ENCODE measurements around the gene PRIMA1. TPM values are rescaled to one million over a fixed set of nuclear protein-coding genes. Genes with fewer than 3 reads are reported as not detected.

Gene PRIMA1, protein sequence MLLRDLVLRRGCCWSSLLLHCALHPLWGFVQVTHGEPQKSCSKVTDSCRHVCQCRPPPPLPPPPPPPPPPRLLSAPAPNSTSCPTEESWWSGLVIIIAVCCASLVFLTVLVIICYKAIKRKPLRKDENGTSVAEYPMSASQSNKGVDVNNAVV
- total RNA-seq (2013) = not detected
- polyA plus RNA-seq (not detected), polyA minus RNA-seq (not detected in 2 replicates), total RNA-seq (0 to 0.35 (median 0) reads per million in 11 experiments)

DNA sequence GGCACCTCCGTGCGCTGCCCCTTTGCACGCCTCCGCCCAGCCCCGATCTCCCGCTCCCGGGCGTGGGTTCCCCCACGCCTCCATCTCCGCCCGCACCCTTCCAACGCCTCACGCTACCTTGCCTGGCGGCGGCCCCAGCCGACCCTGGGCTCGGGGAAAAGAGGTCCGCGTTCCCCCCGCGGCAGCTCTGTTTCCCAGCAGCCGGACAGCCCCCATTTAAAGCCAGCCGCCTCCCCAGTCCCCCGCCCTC lies at the start of gene PRIMA1:
PRIMA1 (minus strand) TSS at position 193 of the 250 bp plus-strand sequence. CDS start 767 bp downstream, outside the sequence.
- peaks cover 0 to 16% of the 10 kb centered on the region in 2 donors for H3K9me3 ChIP-seq (replicated peaks in 1 of 2; ENCODE audit: control insufficient read depth in 1 of 2, insufficient read depth in 1 of 2, low read length in 2 of 2)
- no peak within 1 kb of the TSS for H3K27ac ChIP-seq (ENCODE audit: low read depth in 1 of 2, low read length in 2 of 2)
- no peaks in the 10 kb centered on the region for H3K36me3 Mint-ChIP-seq
- no peak within 1 kb of the TSS for H2AFZ ChIP-seq (ENCODE audit: insufficient read depth, low read depth, low read length, poor library complexity, severe bottlenecking)
- no peaks in the 10 kb centered on the region for H3K4me1 ChIP-seq (ENCODE audit: control insufficient read depth in 1 of 2, insufficient read depth in 2 of 2, low read length in 2 of 2)
- no peaks in the 10 kb centered on the region for H3K36me3 ChIP-seq (replicated peaks in 1 of 2; ENCODE audit: control insufficient read depth in 1 of 2, insufficient read depth in 2 of 2, low read length in 2 of 2)
- no peak within 1 kb of the TSS for H3K9ac ChIP-seq (ENCODE audit: insufficient read depth, low read length, poor library complexity, severe bottlenecking)
- H3K27ac Mint-ChIP-seq = peak within 1 kb of the TSS in 1 of 7 donors; percentile 32
- 2% methylated on average over 23 of the region's 24 CpGs for WGBS (ENCODE audit: insufficient coverage)
- no peak within 1 kb of the TSS for H3K4me2 ChIP-seq (replicated peaks; ENCODE audit: extremely low read depth, low read length, poor library complexity, severe bottlenecking)
- no peaks in the 10 kb centered on the region for H3K79me2 ChIP-seq (ENCODE audit: insufficient read depth, low read length)
- intact Hi-C loops (cut with micrococcal nuclease) = no loop called here
- no peaks in the 10 kb centered on the region for H4K20me1 ChIP-seq (ENCODE audit: insufficient read depth, low read length)
- H3K4me1 Mint-ChIP-seq = no peaks in the 10 kb centered on the region
- H3K4me3 Mint-ChIP-seq = peak within 1 kb of the TSS in 1 of 2 donors; percentile 86
- H3K27me3 Mint-ChIP-seq (ENCODE audit: low read depth in 3 of 3) = peaks cover 50 to 71% (median 53%) of the 10 kb centered on the region in 3 donors
- TF ChIP-seq, protein P1, sequence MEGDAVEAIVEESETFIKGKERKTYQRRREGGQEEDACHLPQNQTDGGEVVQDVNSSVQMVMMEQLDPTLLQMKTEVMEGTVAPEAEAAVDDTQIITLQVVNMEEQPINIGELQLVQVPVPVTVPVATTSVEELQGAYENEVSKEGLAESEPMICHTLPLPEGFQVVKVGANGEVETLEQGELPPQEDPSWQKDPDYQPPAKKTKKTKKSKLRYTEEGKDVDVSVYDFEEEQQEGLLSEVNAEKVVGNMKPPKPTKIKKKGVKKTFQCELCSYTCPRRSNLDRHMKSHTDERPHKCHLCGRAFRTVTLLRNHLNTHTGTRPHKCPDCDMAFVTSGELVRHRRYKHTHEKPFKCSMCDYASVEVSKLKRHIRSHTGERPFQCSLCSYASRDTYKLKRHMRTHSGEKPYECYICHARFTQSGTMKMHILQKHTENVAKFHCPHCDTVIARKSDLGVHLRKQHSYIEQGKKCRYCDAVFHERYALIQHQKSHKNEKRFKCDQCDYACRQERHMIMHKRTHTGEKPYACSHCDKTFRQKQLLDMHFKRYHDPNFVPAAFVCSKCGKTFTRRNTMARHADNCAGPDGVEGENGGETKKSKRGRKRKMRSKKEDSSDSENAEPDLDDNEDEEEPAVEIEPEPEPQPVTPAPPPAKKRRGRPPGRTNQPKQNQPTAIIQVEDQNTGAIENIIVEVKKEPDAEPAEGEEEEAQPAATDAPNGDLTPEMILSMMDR (IDR thresholded peaks at IDR 0.05) = no peak
- H3K9me3 Mint-ChIP-seq = peaks cover 0 to 11% (median 4%) of the 10 kb centered on the region in 7 donors
- no peak within 1 kb of the TSS for H3K4me3 ChIP-seq (replicated peaks in 1 of 3; ENCODE audit: low read depth in 2 of 3, low read length in 3 of 3)
- no peak for DNase-seq
- peaks cover 22 to 50% of the 10 kb centered on the region in 2 donors for H3K27me3 ChIP-seq (ENCODE audit: control insufficient read depth in 2 of 2, insufficient read depth in 2 of 2, low read length in 2 of 2)

DNA sequence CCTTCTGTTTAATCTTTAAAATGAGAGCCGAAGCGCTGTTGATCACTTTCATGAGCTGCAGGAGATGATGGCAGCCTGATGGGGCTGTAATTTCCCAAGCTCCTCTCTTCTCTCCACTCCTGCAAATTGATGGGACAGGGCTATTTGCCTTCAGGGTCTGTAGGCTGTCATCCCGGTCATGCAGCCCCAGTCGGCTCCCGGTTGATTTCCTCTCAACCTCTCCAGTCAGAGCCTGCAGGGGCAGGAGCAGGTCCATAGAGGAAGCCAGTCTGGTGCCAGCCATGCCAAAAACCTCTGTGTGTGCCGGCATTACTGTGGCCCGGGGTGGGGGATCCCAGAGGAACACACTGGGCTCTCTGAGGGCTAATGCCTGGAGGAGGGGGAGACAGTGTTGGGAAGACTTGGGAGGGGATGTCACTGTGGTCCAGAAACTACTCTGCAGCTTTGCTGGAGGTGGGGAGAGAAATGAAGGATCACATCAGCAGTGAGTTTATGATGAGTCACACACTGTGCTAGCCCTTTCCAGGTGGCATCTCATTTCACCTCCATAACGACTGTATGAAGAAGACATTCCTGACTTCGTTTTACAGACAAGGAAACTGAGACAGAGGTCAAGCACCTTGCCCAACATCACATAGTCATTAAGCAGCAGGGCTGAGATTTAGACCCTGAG lies 46.5 kb upstream of the PRIMA1 start:
- Histone ChIP-seq H3K36me3 (replicated peaks in 1 of 2; ENCODE audit: control insufficient read depth in 1 of 2, insufficient read depth in 2 of 2, low read length in 2 of 2) (no peaks in the 10 kb centered on the region), H3K27me3 (ENCODE audit: control insufficient read depth in 2 of 2, insufficient read depth in 2 of 2, low read length in 2 of 2) (no peaks in the 10 kb centered on the region)
- 84% methylated on average over 8 of the region's 9 CpGs for WGBS (ENCODE audit: insufficient coverage)

More for the DNA sequence above, 46.5 kb upstream of the PRIMA1 start:
- Histone ChIP-seq H3K4me1 (ENCODE audit: control insufficient read depth in 1 of 2, insufficient read depth in 2 of 2, low read length in 2 of 2) (no peaks in the 10 kb centered on the region), H3K27ac (ENCODE audit: low read depth in 1 of 2, low read length in 2 of 2) (no peak overlapping the region), H3K79me2 (ENCODE audit: insufficient read depth, low read length) (no peaks in the 10 kb centered on the region), H3K4me2 (replicated peaks; ENCODE audit: extremely low read depth, low read length, poor library complexity, severe bottlenecking) (no peak overlapping the region), H4K20me1 (ENCODE audit: insufficient read depth, low read length) (no peaks in the 10 kb centered on the region), H3K4me3 (replicated peaks in 1 of 3; ENCODE audit: low read depth in 2 of 3, low read length in 3 of 3) (no peak overlapping the region), H2AFZ (ENCODE audit: insufficient read depth, low read depth, low read length, poor library complexity, severe bottlenecking) (no peak overlapping the region), H3K9ac (ENCODE audit: insufficient read depth, low read length, poor library complexity, severe bottlenecking) (no peak overlapping the region), H3K9me3 (replicated peaks in 1 of 2; ENCODE audit: control insufficient read depth in 1 of 2, insufficient read depth in 1 of 2, low read length in 2 of 2) (no peaks in the 10 kb centered on the region)
- no peaks in the 10 kb centered on the region for H3K4me1 Mint-ChIP-seq
- no peaks in the 10 kb centered on the region for H3K36me3 Mint-ChIP-seq
- no peak overlapping the region for H3K4me3 Mint-ChIP-seq
- H3K9me3 Mint-ChIP-seq = peaks cover 0 to 9% (median 3%) of the 10 kb centered on the region in 7 donors
- no peak for DNase-seq
- intact Hi-C loops (cut with micrococcal nuclease) = no loop called here
- peaks cover 4 to 10% (median 8%) of the 10 kb centered on the region in 3 donors for H3K27me3 Mint-ChIP-seq (ENCODE audit: low read depth in 3 of 3)
- TF ChIP-seq, protein P1 (IDR thresholded peaks at IDR 0.05) = no peak
- peak overlapping the region in 1 of 7 donors; percentile 26 for H3K27ac Mint-ChIP-seq
